ENCODE measurements around the gene MAPRE2.

Gene MAPRE2

DNA sequence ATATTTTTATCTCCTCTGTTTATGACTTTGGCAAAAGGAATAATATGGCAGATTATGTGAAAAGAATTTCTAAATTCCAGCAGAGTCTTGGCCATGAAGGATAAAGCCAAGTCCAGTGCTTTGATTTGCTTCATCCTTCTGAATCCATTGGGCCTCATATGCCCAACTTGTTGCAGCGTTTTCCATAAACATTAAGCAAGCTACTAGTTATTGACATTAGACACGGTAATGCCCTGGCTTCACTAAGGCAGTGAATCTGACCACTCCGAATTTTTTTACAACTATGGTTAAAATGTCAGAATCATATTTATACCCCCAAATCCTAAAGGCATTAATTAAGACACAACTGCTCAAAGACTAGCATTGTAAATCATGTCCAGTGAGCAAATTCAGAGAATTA lies 79.8 kb downstream of the MAPRE2 start:
- Histone ChIP-seq H3K9me3 (ENCODE audit: insufficient read depth, low read length) (peaks cover 12% of the 10 kb centered on the region; the same call in 1 of the 2 replicates), H3K9ac (ENCODE audit: low read length) (no peak overlapping the region), H3K4me2 (ENCODE audit: low read length) (no peak overlapping the region), H3K4me3 (ENCODE audit: low read length) (no peak overlapping the region), H2AFZ (ENCODE audit: low read depth, low read length) (no peak overlapping the region), H4K20me1 (ENCODE audit: insufficient read depth, low read length) (peaks cover 48% of the 10 kb centered on the region; the same call in 1 of the 2 replicates), H3K27ac (ENCODE audit: low read length) (no peak overlapping the region), H3K27me3 (ENCODE audit: low read depth, low read length) (no peaks in the 10 kb centered on the region), H3K4me1 (ENCODE audit: low read length) (peaks cover 14% of the 10 kb centered on the region), H3K79me2 (ENCODE audit: low read length) (peaks cover 78% of the 10 kb centered on the region), H3K36me3 (replicated peaks; ENCODE audit: low read depth, low read length) (peaks cover 47% of the 10 kb centered on the region)
- TF ChIP-seq EZH2phosphoT487 (IDR thresholded peaks at IDR 0.05; ENCODE audit: low read depth) (no peak), CTCF (IDR thresholded peaks at IDR 0.05; ENCODE audit: low read depth, low read length) (no peak)

DNA sequence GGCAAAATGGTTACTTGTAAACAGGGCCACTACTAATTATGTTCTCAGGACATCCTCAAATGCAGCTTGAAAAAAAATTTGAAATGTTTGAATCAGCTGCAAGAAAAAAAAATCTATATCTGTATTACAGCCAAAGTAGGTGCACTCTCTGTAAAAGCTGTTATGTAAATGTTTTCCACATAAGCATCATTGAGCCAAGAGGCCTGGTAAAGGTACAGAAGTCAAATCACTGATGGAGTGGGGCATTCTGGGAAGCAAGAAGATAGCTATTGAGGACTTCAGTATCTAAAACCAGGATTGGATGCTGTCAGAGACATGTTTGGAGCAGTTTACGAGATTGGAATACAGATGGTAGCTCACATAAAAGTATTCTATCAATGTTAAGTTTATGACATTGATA lies 80.3 kb downstream of the MAPRE2 start:
- Histone ChIP-seq H3K27ac (ENCODE audit: low read length) (no peak overlapping the region), H3K9me3 (ENCODE audit: insufficient read depth, low read length) (peaks cover 12% of the 10 kb centered on the region; the same call in 1 of the 2 replicates), H3K27me3 (ENCODE audit: low read depth, low read length) (no peaks in the 10 kb centered on the region), H3K4me2 (ENCODE audit: low read length) (no peak overlapping the region), H3K79me2 (ENCODE audit: low read length) (peaks cover 73% of the 10 kb centered on the region), H3K4me1 (ENCODE audit: low read length) (peaks cover 14% of the 10 kb centered on the region), H3K9ac (ENCODE audit: low read length) (no peak overlapping the region), H4K20me1 (ENCODE audit: insufficient read depth, low read length) (peaks cover 43% of the 10 kb centered on the region; the same call in 1 of the 2 replicates), H3K36me3 (replicated peaks; ENCODE audit: low read depth, low read length) (peaks cover 47% of the 10 kb centered on the region), H3K4me3 (ENCODE audit: low read length) (no peak overlapping the region), H2AFZ (ENCODE audit: low read depth, low read length) (no peak overlapping the region)
- TF ChIP-seq CTCF (IDR thresholded peaks at IDR 0.05; ENCODE audit: low read depth, low read length): no peak
- TF ChIP-seq EZH2phosphoT487 (IDR thresholded peaks at IDR 0.05; ENCODE audit: low read depth): no peak

- Histone ChIP-seq H3K4me3 (ENCODE audit: low read length) (no peak overlapping the region), H3K9me3 (ENCODE audit: insufficient read depth, low read length) (peaks cover 12% of the 10 kb centered on the region; the same call in 1 of the 2 replicates), H2AFZ (ENCODE audit: low read depth, low read length) (no peak overlapping the region), H3K36me3 (replicated peaks; ENCODE audit: low read depth, low read length) (peaks cover 53% of the 10 kb centered on the region), H3K4me1 (ENCODE audit: low read length) (peaks cover 14% of the 10 kb centered on the region), H3K79me2 (ENCODE audit: low read length) (peaks cover 61% of the 10 kb centered on the region), H3K27ac (ENCODE audit: low read length) (no peak overlapping the region), H3K27me3 (ENCODE audit: low read depth, low read length) (no peaks in the 10 kb centered on the region), H4K20me1 (ENCODE audit: insufficient read depth, low read length) (peaks cover 34% of the 10 kb centered on the region; the same call in 1 of the 2 replicates), H3K4me2 (ENCODE audit: low read length) (no peak overlapping the region), H3K9ac (ENCODE audit: low read length) (no peak overlapping the region)
- no peak for TF ChIP-seq EZH2phosphoT487 (IDR thresholded peaks at IDR 0.05; ENCODE audit: low read depth)
- TF ChIP-seq CTCF (IDR thresholded peaks at IDR 0.05; ENCODE audit: low read depth, low read length): no peak
Observed at GRCh38 chr18:35122586-35123224, 81.5 kb downstream of the MAPRE2 start.

DNA sequence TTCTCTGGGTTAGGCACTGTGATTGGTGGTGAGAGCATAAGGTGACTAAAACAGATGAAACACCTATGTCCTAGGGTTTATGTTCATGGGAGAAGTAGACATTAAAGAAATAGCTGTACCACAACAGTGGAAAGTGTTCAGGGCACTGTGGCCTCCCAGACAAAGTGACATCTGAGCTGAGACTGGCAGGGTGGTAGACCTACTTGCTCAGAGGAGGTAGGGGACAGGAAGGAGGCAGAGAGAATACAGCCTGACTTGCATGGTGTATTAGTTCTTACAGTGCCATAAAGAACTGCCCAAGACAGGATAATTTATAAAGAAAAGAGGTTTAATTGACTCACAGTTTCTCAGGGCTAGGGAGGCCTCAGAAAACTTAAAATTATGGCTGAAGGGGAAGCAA lies 82.6 kb downstream of the MAPRE2 start:
- Histone ChIP-seq H3K4me1 (ENCODE audit: low read length) (peaks cover 14% of the 10 kb centered on the region), H3K27me3 (ENCODE audit: low read depth, low read length) (no peaks in the 10 kb centered on the region), H3K79me2 (ENCODE audit: low read length) (peaks cover 50% of the 10 kb centered on the region), H3K4me2 (ENCODE audit: low read length) (no peak overlapping the region), H3K36me3 (replicated peaks; ENCODE audit: low read depth, low read length) (peaks cover 62% of the 10 kb centered on the region), H2AFZ (ENCODE audit: low read depth, low read length) (no peak overlapping the region), H3K4me3 (ENCODE audit: low read length) (no peak overlapping the region), H3K9me3 (ENCODE audit: insufficient read depth, low read length) (peaks cover 12% of the 10 kb centered on the region; the same call in 1 of the 2 replicates), H3K27ac (ENCODE audit: low read length) (no peak overlapping the region), H4K20me1 (ENCODE audit: insufficient read depth, low read length) (peaks cover 23% of the 10 kb centered on the region; the same call in 1 of the 2 replicates), H3K9ac (ENCODE audit: low read length) (no peak overlapping the region)
- no peak for TF ChIP-seq EZH2phosphoT487 (IDR thresholded peaks at IDR 0.05; ENCODE audit: low read depth)
- TF ChIP-seq CTCF (IDR thresholded peaks at IDR 0.05; ENCODE audit: low read depth, low read length): no peak
